Transverse colon (tissue), 4 donors: ENCODE results near the gene ABCA1.

ENCODE experiments used
- EP300 ChIP-seq: sonication (generic); formaldehyde crosslinking; IDR thresholded peaks from one replicate; pipeline ENCODE4 v1.6.1; 2017; ENCODE audit warnings: antibody characterized with exemption, low read depth
- POLR2A ChIP-seq: fragments of 450-650 bp; IDR thresholded peaks from one replicate; pipeline ENCODE4 v1.6.1; 2016; ENCODE audit warnings: antibody characterized with exemption, mild to moderate bottlenecking, moderate library complexity
- POLR2AphosphoS5 ChIP-seq, 3 donors: sonication (generic); formaldehyde crosslinking; IDR thresholded peaks; one replicate each; pipeline ENCODE4 v1.6.1; 2016; ENCODE audit warnings: antibody characterized with exemption in 3 of 3
- TF ChIP-seq, protein P1 (sequence below), 5 experiments: fragments of 200-600 bp in 3 of 5; fragments of 450-650 bp in 2 of 5; sonication (generic) in 3 of 5; IDR thresholded peaks; 1 replicate in 2 of 5; 2 replicates in 3 of 5; pipeline ENCODE4 v1.5.1; 2016 to 2017; ENCODE audit warnings: antibody characterized with exemption in 5 of 5, inconsistent platforms in 3 of 5, mild to moderate bottlenecking in 2 of 5, moderate library complexity in 1 of 5

DNA sequence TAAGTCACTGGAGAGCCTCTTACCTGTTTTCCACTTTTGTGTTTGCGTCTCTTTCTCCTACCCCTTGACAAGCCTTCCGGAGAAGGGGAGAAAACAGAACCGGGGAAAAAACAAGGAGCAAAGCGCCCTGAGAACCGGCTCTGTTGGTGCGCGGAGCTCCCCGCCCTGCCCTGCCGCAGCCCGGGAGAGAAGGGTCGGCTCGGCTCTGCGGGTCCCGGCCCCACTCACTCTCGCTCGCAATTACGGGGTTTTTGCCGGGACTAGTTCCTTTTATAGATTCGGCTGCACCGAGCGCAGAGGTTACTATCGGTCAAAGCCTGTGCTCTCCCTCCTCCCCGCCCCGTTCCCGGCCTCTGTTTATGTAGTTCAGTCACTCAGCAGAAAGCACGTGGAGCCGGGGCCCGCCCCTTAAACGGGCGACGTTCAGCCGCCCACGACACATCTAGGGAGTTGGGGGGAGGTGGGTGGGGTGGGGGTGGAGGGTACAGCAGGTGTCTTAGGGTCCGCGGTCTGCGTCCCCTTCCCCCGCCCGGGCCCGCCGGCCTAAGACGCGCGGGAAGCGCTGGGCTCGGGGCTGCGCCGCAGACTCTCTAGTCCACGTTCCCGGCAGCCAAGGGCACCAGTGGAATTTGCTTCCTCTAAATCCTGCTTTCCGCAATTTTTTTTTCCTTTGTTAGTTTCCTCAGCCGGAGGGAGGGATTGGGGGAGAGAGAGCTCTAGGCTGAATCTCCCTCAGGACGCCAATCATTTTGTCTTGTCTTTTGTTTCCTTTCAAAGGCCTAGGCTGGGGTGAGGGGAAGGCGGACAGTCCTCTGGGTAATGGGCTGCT, at the start of gene ABCA1:
- TF ChIP-seq POLR2AphosphoS5 (IDR thresholded peaks at IDR 0.05): peak; percentile 92 to 98 (median 98)
- TF ChIP-seq, protein P1, sequence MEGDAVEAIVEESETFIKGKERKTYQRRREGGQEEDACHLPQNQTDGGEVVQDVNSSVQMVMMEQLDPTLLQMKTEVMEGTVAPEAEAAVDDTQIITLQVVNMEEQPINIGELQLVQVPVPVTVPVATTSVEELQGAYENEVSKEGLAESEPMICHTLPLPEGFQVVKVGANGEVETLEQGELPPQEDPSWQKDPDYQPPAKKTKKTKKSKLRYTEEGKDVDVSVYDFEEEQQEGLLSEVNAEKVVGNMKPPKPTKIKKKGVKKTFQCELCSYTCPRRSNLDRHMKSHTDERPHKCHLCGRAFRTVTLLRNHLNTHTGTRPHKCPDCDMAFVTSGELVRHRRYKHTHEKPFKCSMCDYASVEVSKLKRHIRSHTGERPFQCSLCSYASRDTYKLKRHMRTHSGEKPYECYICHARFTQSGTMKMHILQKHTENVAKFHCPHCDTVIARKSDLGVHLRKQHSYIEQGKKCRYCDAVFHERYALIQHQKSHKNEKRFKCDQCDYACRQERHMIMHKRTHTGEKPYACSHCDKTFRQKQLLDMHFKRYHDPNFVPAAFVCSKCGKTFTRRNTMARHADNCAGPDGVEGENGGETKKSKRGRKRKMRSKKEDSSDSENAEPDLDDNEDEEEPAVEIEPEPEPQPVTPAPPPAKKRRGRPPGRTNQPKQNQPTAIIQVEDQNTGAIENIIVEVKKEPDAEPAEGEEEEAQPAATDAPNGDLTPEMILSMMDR (IDR thresholded peaks at IDR 0.05): no peak
- peak; percentile 95 for TF ChIP-seq POLR2A
- no peak for TF ChIP-seq EP300
